ENCODE measurements around the gene CLDN11.

DNA sequence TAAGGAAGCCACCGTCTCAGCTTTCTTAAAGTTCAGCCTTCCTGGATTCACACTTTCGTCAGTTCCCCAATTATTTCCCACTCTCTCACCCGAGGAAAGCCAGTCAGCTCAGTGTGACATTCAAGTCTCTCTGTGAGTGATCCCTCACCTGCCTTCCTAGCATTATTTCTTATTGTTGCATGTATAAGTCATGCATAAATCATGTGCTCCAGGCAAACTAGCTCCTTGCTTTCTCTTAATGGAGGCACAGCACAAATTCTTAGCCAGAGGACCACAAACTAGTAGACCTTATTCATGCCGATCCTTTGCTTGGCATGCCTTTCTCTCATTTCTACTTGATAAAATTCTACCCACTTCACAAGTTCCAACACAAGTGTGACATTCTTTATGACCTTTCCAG is 44.3 kb downstream of the CLDN11 start:
- TF ChIP-seq EZH2 (IDR thresholded peaks at IDR 0.05; ENCODE audit: borderline replicate concordance, control insufficient read depth, low read depth, low read length) (no peak), NFYB (IDR thresholded peaks at IDR 0.05; ENCODE audit: insufficient read depth, low read depth, low read length) (no peak), CREM (IDR thresholded peaks at IDR 0.05; ENCODE audit: low read depth) (no peak), TAF1 (IDR thresholded peaks at IDR 0.05; ENCODE audit: borderline replicate concordance, low read depth, low read length) (no peak), FOXK2 (IDR thresholded peaks at IDR 0.05) (no peak), POLR2AphosphoS2 (IDR thresholded peaks at IDR 0.05; ENCODE audit: low read depth, low read length) (no peak), TARDBP (IDR thresholded peaks at IDR 0.05; ENCODE audit: borderline replicate concordance) (no peak), CHD2 (IDR thresholded peaks at IDR 0.05; ENCODE audit: borderline replicate concordance, low read depth, low read length) (no peak), YY1 (IDR thresholded peaks at IDR 0.05; ENCODE audit: low read depth, low read length) (no peak), CTCF (IDR thresholded peaks at IDR 0.05 in 2 of 3, conservative IDR thresholded peaks at IDR 0.05 in 1 of 3; ENCODE audit: control insufficient read depth in 2 of 3, extremely low read depth in 1 of 3, insufficient read depth in 1 of 3, low read depth in 3 of 3, low read length in 3 of 3) (no peak), STAT1 (conservative IDR thresholded peaks at IDR 0.05) (no peak), POLR2AphosphoS5 (IDR thresholded peaks at IDR 0.05; ENCODE audit: low read length) (no peak), POU2F2 (IDR thresholded peaks at IDR 0.05; ENCODE audit: borderline replicate concordance, low read depth, low read length) (no peak)
- TF ChIP-seq, protein P1, sequence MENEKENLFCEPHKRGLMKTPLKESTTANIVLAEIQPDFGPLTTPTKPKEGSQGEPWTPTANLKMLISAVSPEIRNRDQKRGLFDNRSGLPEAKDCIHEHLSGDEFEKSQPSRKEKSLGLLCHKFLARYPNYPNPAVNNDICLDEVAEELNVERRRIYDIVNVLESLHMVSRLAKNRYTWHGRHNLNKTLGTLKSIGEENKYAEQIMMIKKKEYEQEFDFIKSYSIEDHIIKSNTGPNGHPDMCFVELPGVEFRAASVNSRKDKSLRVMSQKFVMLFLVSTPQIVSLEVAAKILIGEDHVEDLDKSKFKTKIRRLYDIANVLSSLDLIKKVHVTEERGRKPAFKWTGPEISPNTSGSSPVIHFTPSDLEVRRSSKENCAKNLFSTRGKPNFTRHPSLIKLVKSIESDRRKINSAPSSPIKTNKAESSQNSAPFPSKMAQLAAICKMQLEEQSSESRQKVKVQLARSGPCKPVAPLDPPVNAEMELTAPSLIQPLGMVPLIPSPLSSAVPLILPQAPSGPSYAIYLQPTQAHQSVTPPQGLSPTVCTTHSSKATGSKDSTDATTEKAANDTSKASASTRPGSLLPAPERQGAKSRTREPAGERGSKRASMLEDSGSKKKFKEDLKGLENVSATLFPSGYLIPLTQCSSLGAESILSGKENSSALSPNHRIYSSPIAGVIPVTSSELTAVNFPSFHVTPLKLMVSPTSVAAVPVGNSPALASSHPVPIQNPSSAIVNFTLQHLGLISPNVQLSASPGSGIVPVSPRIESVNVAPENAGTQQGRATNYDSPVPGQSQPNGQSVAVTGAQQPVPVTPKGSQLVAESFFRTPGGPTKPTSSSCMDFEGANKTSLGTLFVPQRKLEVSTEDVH (IDR thresholded peaks at IDR 0.05; ENCODE audit: low read depth, partially characterized antibody): no peak
